Neural cell (in vitro differentiated cells): ENCODE results near the gene ZFR. TPM values are rescaled to one million over a fixed set of nuclear protein-coding genes. Genes with fewer than 3 reads are reported as not detected.

Source experiments
- H2AFZ ChIP-seq: fragments of 200-600, 300-800 bp; sonication (generic), shearing (Covaris generic); 2 replicates; pipeline ENCODE4 v1.6.0; 2014; ENCODE audit warnings: low read depth, mild to moderate bottlenecking, antibody characterized with exemption, low read length, moderate library complexity
- H3F3A ChIP-seq: fragments of 200-600 bp; shearing (Covaris generic); 2 replicates; pipeline ENCODE4 v1.6.1; 2016; ENCODE audit warnings: mild to moderate bottlenecking, moderate library complexity, mixed read lengths, antibody characterized with exemption, low read length; ENCODE audit not compliant: insufficient read depth, poor library complexity, severe bottlenecking
- H3K27ac ChIP-seq: fragments of 200-600, 300-800 bp; sonication (generic), shearing (Covaris generic); 2 replicates; pipeline ENCODE4 v1.5.1; 2014; ENCODE audit warnings: mild to moderate bottlenecking, low read length, moderate library complexity
- H3K27me3 ChIP-seq: fragments of 300-800, 200-600 bp; sonication (generic), shearing (Covaris generic); 2 replicates; pipeline ENCODE4 v1.6.0; 2014; ENCODE audit warnings: mild to moderate bottlenecking, low read depth, low read length, moderate library complexity; ENCODE audit not compliant: insufficient read depth
- H3K36me3 ChIP-seq: fragments of 300-800, 200-600 bp; sonication (generic), shearing (Covaris generic); 2 replicates; pipeline ENCODE4 v1.5.1; 2014; ENCODE audit warnings: mild to moderate bottlenecking, antibody characterized with exemption, low read length, moderate library complexity; ENCODE audit not compliant: insufficient read depth
- H3K4me2 ChIP-seq: fragments of 300-800, 200-600 bp; sonication (generic), shearing (Covaris generic); 2 replicates; pipeline ENCODE4 v1.6.0; 2014; ENCODE audit warnings: mild to moderate bottlenecking, low read length
- H3K4me3 ChIP-seq: fragments of 300-800, 200-600 bp; sonication (generic), shearing (Covaris generic); 2 replicates; pipeline ENCODE4 v1.5.1; 2014; ENCODE audit warnings: mild to moderate bottlenecking, low read length, moderate library complexity
- H3K79me2 ChIP-seq: fragments of 200-600 bp; shearing (Covaris generic); replicated peaks from 2 replicates; pipeline ENCODE4 v1.6.0; 2014; ENCODE audit warnings: mild to moderate bottlenecking, low read length, moderate library complexity; ENCODE audit not compliant: insufficient read depth
- H3K9ac ChIP-seq: fragments of 300-800, 200-600 bp; sonication (generic), shearing (Covaris generic); 2 replicates; pipeline ENCODE4 v1.6.1; 2016; ENCODE audit warnings: mild to moderate bottlenecking, low read length, mixed read lengths
- H3K9me2 ChIP-seq: fragments of 200-600 bp; shearing (Covaris generic); 2 replicates; pipeline ENCODE4 v1.6.1; 2016; ENCODE audit warnings: mild to moderate bottlenecking, low read length, mixed read lengths; ENCODE audit not compliant: insufficient read depth
- H3K9me3 ChIP-seq: fragments of 200-600, 300-800 bp; sonication (generic), shearing (Covaris generic); 2 replicates; pipeline ENCODE4 v1.6.1; 2016; ENCODE audit warnings: mild to moderate bottlenecking, mixed run types, low read length, moderate library complexity, mixed read lengths
- H4K20me1 ChIP-seq: fragments of 200-600 bp; shearing (Covaris generic); 2 replicates; pipeline ENCODE4 v1.6.1; 2016; ENCODE audit warnings: mild to moderate bottlenecking, mixed run types; ENCODE audit not compliant: insufficient read depth
- CTCF ChIP-seq: fragments of 450-650 bp; IDR thresholded peaks from 2 replicates; pipeline ENCODE4 v1.5.1; 2014; ENCODE audit warnings: antibody characterized with exemption, mild to moderate bottlenecking, moderate library complexity; ENCODE audit not compliant: poor library complexity, severe bottlenecking
- EP300 ChIP-seq: fragments of 450-650 bp; conservative IDR thresholded peaks from 2 replicates; pipeline ENCODE4 v1.6.1; 2014; ENCODE audit warnings: antibody characterized with exemption, mild to moderate bottlenecking, moderate library complexity; ENCODE audit not compliant: poor library complexity, severe bottlenecking
- EZH2 ChIP-seq: fragments of 200-600, 300-800 bp; shearing (Covaris generic), sonication (generic); IDR thresholded peaks from 2 replicates; pipeline ENCODE4 v1.6.1; 2014; ENCODE audit warnings: antibody characterized with exemption, low read length, borderline replicate concordance, mild to moderate bottlenecking; ENCODE audit not compliant: insufficient read depth, poor library complexity, severe bottlenecking
- MXI1 ChIP-seq: fragments of 450-650 bp; conservative IDR thresholded peaks from 2 replicates; pipeline ENCODE4 v1.6.1; 2014; ENCODE audit warnings: antibody characterized with exemption, mild to moderate bottlenecking; ENCODE audit not compliant: poor library complexity, severe bottlenecking
- POLR2AphosphoS5 ChIP-seq: IDR thresholded peaks from 2 replicates; pipeline ENCODE4 v1.6.1; 2012
- RAD21 ChIP-seq: fragments of 450-650 bp; conservative IDR thresholded peaks from 2 replicates; pipeline ENCODE4 v1.6.1; 2014; ENCODE audit warnings: antibody characterized with exemption, mild to moderate bottlenecking, moderate library complexity
- REST ChIP-seq: IDR thresholded peaks from 2 replicates; pipeline ENCODE4 v1.6.1; 2012; ENCODE audit warnings: borderline replicate concordance
- SMC3 ChIP-seq: fragments of 450-650 bp; conservative IDR thresholded peaks from 2 replicates; pipeline ENCODE4 v1.6.1; 2014; ENCODE audit warnings: antibody characterized with exemption, mild to moderate bottlenecking, moderate library complexity; ENCODE audit not compliant: poor library complexity
- TAF1 ChIP-seq: IDR thresholded peaks from 2 replicates; pipeline ENCODE4 v1.6.1; 2012; ENCODE audit warnings: low read depth
- polyA plus RNA-seq: library from polyadenylated mRNA; depleted of rRNA; stranded (reverse); fragments of >200 nt; gene quantifications from 2 replicates; pipeline ENCODE4 v1.2.3, GENCODE V29; 2014

ZFR gene
- polyA plus RNA-seq, 1 donor from 2014 or later, result 141 TPM

GRCh38 chr5:32308946-32309345 is 135.6 kb downstream of the ZFR start:
- Histone ChIP-seq H3F3A (no peaks in the 10 kb centered on the region), H3K27ac (no peak overlapping the region), H3K79me2 (peaks cover 66% of the 10 kb centered on the region), H3K36me3 (no peaks in the 10 kb centered on the region), H3K4me3 (no peak overlapping the region), H3K4me2 (no peak overlapping the region), H3K9me2 (no peaks in the 10 kb centered on the region), H3K9ac (no peak overlapping the region), H4K20me1 (no peaks in the 10 kb centered on the region), H3K9me3 (no peaks in the 10 kb centered on the region), H3K27me3 (no peaks in the 10 kb centered on the region), H2AFZ (no peak overlapping the region)
- TF ChIP-seq MXI1 (no peak), TAF1 (no peak), CTCF (no peak), EP300 (no peak)

GRCh38 chr5:32307769-32308194 is 136.8 kb downstream of the ZFR start:
- Histone ChIP-seq H3K9ac (no peak overlapping the region), H3K4me2 (no peak overlapping the region), H3K4me3 (no peak overlapping the region), H2AFZ (no peak overlapping the region), H3K27me3 (no peaks in the 10 kb centered on the region), H3K9me2 (no peaks in the 10 kb centered on the region), H3K9me3 (no peaks in the 10 kb centered on the region), H3K27ac (no peak overlapping the region), H4K20me1 (no peaks in the 10 kb centered on the region), H3F3A (no peaks in the 10 kb centered on the region), H3K79me2 (peaks cover 69% of the 10 kb centered on the region), H3K36me3 (no peaks in the 10 kb centered on the region)
- TF ChIP-seq TAF1, result no peak
- no peak for TF ChIP-seq REST
- TF ChIP-seq MXI1, result no peak
- no peak for TF ChIP-seq SMC3
- no peak for TF ChIP-seq EZH2
- TF ChIP-seq POLR2AphosphoS5, result no peak
- TF ChIP-seq EP300, result no peak
- no peak for TF ChIP-seq CTCF
- no peak for TF ChIP-seq RAD21
